WTC11 (cell line): ENCODE measurements around the gene SLCO4A1.

Experiments
- AR ChIP-seq: fragments of 250-450 bp; sonication (Bioruptor Pico); IDR thresholded peaks from 2 replicates; pipeline ENCODE4 v1.9.0; 2021; ENCODE audit warnings: mild to moderate bottlenecking
- CTCF ChIP-seq: fragments of 200-600 bp; IDR thresholded peaks from 2 replicates; pipeline ENCODE4 v1.8.0; 2022; ENCODE audit warnings: antibody characterized with exemption
- FOXJ3 ChIP-seq: sonication (generic); formaldehyde crosslinking; IDR thresholded peaks from 2 replicates; pipeline ENCODE4 v1.9.0; 2021; ENCODE audit warnings: missing genetic modification reagents, mild to moderate bottlenecking, borderline replicate concordance
- KAT7 ChIP-seq: sonication (generic); formaldehyde crosslinking; IDR thresholded peaks from 2 replicates; pipeline ENCODE4 v1.8.1; 2023; ENCODE audit warnings: missing genetic modification reagents, mild to moderate bottlenecking, borderline replicate concordance
- MXD4 ChIP-seq: fragments of 250-450 bp; sonication (Bioruptor Pico); IDR thresholded peaks from 2 replicates; pipeline ENCODE4 v1.8.0; 2021; ENCODE audit warnings: mild to moderate bottlenecking, moderate library complexity, borderline replicate concordance
- NR1H2 ChIP-seq: sonication (generic); formaldehyde crosslinking; IDR thresholded peaks from 2 replicates; pipeline ENCODE4 v1.9.0; 2021; ENCODE audit warnings: mild to moderate bottlenecking, moderate library complexity, missing genetic modification reagents
- TCF7 ChIP-seq: sonication (generic); formaldehyde crosslinking; IDR thresholded peaks from 2 replicates; pipeline ENCODE4 v1.8.0; 2022; ENCODE audit warnings: mild to moderate bottlenecking, low read depth, missing genetic modification reagents, moderate library complexity
- TP53 ChIP-seq: sonication (generic); formaldehyde crosslinking; IDR thresholded peaks from 2 replicates; pipeline ENCODE4 v1.8.1; 2023; ENCODE audit warnings: mild to moderate bottlenecking, missing genetic modification reagents
- ZBTB21 ChIP-seq: sonication (generic); formaldehyde crosslinking; IDR thresholded peaks from 2 replicates; pipeline ENCODE4 v1.8.1; 2023; ENCODE audit warnings: mild to moderate bottlenecking, missing genetic modification reagents, borderline replicate concordance
- ZNF512 ChIP-seq: sonication (generic); formaldehyde crosslinking; IDR thresholded peaks from 2 replicates; pipeline ENCODE4 v1.8.1; 2022; ENCODE audit warnings: missing genetic modification reagents, borderline replicate concordance
- TF ChIP-seq, protein P1 (sequence below): sonication (generic); formaldehyde crosslinking; IDR thresholded peaks from 2 replicates; pipeline ENCODE4 v1.8.1; 2023; ENCODE audit warnings: mild to moderate bottlenecking, missing genetic modification reagents, borderline replicate concordance

DNA sequence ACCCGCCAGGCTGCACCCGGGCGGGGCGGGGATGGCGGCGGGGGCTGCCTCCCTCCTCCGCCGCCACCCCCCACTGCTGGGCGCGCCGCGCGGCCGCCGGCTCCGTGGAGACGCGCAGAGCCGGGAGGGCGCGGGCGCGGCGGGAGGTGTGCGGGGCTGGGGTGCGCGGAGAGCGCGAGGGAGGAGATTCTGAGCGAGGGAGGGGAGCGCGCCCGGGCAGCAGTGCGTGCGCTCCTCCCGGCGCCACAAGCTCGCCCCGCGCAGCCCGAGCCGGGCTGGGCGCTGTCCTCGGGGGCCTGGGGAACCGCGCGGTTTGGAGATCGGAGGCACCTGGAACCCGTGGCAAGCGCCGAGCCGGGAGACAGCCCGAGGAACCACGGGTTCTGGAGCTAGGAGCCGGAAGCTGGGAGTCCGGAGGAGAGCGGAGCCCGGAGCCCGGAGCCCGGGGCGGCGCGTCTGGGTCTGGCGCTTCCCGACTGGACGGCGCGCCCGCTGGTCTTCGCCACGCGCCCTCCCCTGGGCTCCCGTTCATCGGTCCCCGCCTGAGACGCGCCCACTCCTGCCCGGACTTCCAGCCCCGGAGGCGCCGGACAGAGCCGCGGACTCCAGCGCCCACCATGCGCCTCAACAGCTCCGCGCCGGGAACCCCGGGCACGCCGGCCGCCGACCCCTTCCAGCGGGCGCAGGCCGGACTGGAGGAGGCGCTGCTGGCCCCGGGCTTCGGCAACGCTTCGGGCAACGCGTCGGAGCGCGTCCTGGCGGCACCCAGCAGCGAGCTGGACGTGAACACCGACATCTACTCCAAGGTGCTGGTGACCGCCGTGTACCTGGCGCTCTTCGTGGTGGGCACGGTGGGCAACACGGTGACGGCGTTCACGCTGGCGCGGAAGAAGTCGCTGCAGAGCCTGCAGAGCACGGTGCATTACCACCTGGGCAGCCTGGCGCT lies 66.6 kb downstream of the SLCO4A1 start, which contains the start of gene NTSR1:
- TF ChIP-seq AR (CRISPR knock-in tag) (no peak), KAT7 (CRISPR knock-in tag) (no peak), CTCF (no peak), TCF7 (CRISPR knock-in tag) (no peak), ZBTB21 (CRISPR knock-in tag) (no peak), TP53 (CRISPR knock-in tag) (no peak), NR1H2 (CRISPR knock-in tag) (no peak), ZNF512 (CRISPR knock-in tag) (no peak), FOXJ3 (CRISPR knock-in tag) (no peak), MXD4 (CRISPR knock-in tag) (no peak)
- TF ChIP-seq, protein P1, sequence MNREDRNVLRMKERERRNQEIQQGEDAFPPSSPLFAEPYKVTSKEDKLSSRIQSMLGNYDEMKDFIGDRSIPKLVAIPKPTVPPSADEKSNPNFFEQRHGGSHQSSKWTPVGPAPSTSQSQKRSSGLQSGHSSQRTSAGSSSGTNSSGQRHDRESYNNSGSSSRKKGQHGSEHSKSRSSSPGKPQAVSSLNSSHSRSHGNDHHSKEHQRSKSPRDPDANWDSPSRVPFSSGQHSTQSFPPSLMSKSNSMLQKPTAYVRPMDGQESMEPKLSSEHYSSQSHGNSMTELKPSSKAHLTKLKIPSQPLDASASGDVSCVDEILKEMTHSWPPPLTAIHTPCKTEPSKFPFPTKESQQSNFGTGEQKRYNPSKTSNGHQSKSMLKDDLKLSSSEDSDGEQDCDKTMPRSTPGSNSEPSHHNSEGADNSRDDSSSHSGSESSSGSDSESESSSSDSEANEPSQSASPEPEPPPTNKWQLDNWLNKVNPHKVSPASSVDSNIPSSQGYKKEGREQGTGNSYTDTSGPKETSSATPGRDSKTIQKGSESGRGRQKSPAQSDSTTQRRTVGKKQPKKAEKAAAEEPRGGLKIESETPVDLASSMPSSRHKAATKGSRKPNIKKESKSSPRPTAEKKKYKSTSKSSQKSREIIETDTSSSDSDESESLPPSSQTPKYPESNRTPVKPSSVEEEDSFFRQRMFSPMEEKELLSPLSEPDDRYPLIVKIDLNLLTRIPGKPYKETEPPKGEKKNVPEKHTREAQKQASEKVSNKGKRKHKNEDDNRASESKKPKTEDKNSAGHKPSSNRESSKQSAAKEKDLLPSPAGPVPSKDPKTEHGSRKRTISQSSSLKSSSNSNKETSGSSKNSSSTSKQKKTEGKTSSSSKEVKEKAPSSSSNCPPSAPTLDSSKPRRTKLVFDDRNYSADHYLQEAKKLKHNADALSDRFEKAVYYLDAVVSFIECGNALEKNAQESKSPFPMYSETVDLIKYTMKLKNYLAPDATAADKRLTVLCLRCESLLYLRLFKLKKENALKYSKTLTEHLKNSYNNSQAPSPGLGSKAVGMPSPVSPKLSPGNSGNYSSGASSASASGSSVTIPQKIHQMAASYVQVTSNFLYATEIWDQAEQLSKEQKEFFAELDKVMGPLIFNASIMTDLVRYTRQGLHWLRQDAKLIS: no peak
